ENCODE measurements around the gene RIMBP2.

Gene RIMBP2

DNA sequence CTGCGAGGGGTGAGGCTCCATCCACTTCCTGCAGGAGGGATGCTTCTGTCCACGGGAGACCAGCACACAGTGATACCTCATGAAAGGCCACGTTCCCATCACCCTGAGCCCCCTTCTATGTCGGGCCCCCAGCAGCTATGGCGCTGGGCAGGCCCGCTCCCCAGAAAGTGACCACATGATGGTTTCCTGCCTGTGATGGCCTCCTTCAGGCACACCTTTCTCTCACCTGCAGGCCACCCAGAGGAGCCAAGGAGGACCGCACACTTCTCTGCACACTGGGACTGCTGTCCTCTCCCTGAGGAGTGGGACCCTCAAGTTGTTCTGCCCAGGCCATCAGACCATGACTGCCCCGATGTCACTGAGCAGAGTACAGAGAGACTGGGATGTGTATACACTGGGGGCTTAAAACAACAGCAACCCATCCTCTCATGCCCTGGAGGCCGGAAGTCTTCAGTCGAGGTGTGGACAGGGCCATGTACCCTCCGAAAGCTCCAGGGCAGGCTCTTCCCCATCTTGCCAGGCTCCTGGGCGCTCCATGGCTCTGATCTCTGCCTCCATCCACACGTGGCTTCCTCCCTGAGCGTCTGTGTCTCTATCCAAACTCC lies 219.5 kb downstream of the RIMBP2 start:
- no peak for DNase-seq

DNA sequence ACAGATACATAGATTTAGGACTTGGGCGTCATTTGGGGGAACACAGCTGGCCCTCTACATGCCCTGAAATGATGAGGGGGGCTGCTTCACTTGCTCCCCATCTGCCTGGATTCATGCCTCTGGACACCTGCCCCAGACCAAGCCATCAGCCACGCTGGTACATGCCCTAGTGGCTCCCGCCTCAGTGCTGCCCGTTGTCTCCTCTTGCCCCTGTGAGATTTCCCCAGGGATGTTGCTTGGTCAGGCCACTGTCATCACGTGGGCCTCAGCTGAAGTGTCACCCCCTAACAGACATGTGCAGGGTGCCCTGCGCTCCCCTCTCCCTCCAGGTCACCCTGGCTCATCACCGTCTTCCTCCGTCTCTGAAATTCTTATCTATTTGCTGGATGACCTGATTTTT lies 220.9 kb downstream of the RIMBP2 start:
- DNase-seq: no peak

- DNase-seq: no peak
Measured at GRCh38 chr12:130494736-130495135, 221.4 kb downstream of the RIMBP2 start.

- no peak for DNase-seq
Measured at GRCh38 chr12:130493951-130494350, 222.1 kb downstream of the RIMBP2 start.

- no peak for DNase-seq
Measured at GRCh38 chr12:130491421-130492357, 224.4 kb downstream of the RIMBP2 start.

- no peak for DNase-seq
Measured at GRCh38 chr12:130490674-130491073, 225.4 kb downstream of the RIMBP2 start.

DNA sequence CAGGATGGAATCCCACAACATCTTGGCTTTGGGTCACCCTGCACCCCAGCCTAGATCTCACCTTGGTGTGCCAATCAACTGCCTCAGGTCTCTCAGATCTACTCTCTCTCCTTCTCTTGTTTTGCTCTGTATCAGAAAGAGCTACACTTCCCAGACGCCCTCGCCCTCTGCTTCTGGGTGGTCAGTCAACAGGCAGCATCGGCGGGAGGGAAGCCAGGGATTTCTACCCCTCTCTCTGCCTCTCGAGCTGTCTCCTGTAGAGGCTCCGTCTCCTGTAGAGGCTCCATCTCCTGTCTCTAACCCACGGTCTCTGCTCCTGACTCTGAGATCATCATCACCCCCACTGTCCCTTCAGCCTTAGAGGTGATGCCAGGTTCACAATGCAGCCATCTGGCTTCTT lies 226.8 kb downstream of the RIMBP2 start:
- no peak for DNase-seq

GRCh38 chr12:130488358-130488710 lies 227.8 kb downstream of the RIMBP2 start:
- no peak for DNase-seq

DNA sequence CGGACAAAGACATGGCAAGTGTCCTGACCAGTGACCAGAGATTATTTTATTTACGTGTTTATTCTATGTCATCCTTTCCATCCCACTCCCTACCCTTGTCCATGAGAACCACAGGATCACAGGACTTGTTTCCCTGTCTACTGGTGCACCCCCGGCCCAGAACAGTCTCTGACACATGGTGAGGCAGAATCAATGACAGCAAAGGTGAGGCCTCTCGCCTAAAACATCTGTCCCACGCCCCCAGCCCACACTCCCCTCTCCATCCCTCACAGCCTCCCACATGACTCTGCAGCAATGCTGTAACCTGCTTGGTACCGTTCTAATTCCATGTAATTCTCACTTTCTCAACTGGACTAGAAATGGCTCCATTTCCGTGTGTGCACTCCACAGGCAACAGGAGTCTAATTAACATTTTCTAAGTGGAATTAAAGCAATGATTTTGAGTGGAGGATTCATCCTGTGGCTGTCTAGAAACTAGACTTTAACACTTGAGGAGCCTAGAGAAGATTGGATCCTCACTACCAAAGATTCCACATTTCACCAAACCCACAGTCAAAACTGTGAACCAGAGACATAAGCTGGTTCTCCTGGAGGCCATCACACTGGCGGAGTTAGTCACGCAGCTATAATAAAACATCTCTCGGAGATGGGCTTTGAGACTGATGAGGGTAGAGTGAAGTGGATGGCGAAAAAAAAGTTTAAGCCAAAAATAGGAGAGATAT lies 228.3 kb downstream of the RIMBP2 start:
- DNase-seq: no peak

DNA sequence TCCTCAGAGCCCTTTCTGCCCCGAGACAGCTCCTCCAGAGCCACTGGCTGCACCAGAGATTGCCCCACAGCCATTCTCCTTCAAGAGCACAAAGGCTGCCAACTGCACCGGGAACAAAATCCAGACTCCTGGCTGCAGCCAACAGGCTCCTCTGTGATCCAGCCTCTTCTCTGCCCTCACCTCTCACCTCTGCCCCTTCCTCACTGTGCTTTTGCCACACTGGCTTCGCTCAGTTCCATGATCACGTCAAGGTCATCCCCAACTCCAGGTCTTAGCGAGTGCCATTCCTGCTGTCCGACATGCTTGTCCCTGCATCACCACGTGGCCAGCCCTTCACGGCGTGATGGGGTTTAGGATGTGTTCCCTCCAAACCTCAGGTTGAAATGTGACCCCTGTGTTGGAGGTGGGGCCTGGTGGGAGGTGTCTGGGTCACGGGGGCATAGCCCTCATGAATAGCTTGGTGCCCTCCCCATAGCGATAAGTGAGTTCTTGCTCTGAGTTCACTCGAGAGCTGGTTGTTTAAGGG lies 229.1 kb downstream of the RIMBP2 start:
- DNase-seq: no peak

DNA sequence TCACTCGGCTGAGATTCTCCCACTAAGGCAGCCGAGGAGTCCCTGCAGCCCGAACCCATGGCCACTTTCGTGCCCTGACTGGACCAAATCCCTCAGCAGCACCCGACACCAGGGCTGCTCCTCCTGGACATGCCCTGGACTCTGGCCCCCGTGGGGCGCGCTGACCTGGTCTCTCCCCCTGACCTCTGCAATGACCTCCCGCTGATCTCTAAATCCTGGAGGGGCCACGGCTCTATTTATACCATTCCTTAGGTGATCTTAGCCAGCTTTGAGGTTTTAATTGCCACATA lies 230.0 kb downstream of the RIMBP2 start:
- no peak for DNase-seq

DNA sequence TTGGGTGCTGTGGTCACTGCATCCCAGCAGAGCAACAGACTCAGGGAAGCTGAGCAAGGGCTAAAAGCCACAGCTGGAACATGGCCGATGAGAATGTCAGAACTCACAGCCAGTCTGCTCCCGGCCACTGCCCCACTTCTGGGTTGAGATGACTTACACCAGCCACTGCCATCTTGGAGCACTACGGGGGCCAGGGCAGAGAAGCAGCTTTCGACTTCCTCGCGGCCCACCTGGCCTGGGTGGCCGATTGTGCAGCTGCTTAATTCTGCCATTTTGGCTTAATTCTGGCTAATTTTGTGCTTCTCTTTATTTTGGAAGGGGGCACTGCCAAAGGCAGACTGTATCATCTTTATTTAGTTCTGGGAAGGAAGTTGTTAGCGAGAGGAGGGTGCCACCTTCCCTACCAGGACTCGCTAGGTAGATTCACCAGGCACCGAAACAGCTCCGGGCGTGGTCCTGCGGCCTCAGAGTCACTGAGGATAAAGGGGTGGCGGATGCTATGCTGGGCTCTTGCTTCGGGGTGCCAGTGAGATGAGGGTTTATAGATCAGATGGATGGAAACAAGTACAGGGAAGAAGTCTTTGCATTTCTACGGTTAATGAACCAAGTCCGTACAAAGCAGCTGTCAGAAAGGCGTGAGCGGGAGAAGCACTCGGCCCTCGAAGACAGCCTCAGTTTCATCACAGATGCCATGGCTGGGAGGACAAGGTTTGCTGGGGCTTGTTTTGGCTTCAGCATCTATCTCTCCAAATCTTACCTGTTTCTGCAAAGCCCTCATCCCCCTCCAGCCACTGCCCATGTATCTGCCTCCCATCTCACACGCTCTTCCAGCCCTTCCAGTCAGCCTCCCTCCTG lies 230.6 kb downstream of the RIMBP2 start:
- no peak for DNase-seq

DNA sequence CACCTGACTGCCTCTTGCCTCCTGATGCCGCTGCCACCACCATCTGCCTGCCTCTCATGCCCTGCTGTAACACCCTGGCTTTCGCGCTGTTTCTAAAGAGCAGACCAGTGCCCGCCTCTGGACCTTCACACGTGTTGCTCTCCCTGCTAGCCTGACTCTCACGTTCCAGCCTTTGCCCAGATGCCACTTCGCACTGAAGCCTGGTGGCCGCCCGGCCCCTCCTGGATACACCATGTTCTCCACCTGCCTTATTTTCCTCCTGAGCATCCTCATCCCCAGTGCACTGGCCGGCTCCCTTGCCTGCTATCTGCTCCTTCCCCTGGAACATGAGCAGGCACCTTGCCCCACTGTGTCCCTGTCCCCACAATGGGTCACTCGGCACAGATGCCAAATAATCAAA lies 231.9 kb downstream of the RIMBP2 start:
- no peak for DNase-seq

DNA sequence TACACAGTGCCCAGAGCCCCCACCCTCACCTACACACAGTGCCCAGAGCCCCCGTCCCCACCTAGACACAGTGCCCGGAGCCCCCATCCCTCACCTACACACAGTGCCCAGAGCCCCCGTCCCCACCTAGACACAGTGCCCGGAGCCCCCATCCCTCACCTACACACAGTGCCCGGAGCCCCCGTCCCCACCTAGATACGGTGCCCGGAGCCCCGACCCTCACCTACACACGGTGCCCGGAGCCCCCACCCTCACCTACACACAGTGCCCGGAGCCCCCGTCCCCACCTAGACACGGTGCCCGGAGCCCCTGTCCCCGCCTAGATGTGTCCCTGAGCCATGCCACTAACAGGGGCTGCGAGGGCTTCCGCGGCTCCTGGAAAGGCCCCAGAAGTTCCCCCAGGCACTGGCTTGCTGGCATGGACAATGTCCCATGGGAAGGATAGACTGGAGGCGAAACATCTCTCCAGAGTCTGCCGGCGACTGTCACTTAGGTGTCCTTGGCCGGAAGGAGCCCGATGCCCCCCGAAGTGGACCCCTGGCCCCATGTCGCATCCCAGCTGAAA lies 232.4 kb downstream of the RIMBP2 start:
- no peak for DNase-seq

DNA sequence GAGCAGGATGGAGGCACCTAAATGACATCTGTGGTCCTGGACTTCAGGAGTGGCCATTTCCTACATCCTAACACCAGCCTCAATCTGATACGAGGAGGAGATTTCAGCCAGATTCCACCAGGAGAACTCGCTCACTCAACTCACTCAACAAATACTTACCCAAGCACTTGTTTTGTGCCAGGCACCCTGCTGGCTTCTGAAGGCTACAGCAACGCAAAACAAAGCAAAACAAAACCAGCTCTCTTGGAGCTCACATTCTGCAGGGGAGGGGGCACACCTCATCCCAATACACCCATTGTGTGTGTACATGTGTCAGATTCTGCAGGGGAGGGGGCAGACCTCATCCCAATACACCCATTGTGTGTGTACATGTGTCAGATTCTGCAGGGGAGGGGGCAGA lies 233.7 kb downstream of the RIMBP2 start:
- no peak for DNase-seq

GRCh38 chr12:130481392-130481879 lies 234.7 kb downstream of the RIMBP2 start:
- DNase-seq: no peak

- DNase-seq: no peak
Measured at GRCh38 chr12:130480887-130481286, 235.2 kb downstream of the RIMBP2 start.

DNA sequence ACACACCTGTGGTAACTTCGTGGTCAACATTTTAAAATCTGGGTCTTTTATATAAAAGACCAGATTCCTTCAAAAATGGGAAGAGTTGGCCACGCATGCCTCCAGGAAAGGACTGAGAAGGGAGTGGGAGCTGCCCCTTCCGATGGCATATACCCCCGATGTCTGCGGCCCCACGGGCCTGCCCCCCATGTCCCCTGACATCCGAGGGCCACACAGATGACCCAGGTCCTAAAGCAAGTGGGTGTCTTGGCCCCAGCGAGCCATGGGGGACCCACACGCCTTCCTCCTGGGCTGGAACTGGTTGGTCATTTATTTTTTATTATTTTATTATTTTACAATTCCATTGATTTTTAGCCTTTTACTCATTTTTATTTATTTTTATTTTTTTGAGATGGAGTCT lies 235.9 kb downstream of the RIMBP2 start:
- DNase-seq: no peak

DNA sequence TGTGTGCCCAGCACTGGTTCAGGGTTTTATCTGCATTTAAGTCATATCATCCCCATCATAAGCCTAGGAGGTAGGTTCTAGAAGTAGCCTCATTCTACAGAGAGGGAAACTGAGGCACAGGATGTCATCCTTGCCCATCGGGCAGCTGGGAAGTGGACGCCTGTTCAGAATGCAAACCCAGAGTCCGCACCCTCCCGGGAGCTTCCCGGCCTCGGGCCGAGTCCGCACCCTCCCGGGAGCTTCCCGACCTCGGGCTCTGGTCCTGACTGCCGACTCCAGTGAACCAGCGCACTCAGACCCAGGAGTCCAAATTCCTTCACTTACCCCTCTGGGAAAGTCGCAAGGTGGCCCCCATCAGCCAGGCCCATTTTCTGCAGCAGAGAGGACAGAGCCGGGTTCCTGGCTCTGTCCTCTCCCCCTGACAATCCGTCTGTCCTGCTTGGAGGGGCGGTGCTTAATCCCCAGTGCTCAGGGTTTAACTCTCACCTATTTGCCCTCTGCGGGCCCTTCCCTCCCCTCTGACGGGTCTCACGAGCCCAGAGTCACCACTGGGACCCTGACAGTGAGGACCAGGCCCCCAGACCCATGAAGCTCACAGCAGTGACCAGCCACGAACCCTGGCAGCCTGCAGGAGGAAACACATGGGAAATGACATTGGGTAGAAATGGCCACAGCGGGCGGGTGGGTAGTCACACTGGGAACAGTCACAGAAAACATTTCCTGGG lies 236.5 kb downstream of the RIMBP2 start:
- no peak for DNase-seq

DNA sequence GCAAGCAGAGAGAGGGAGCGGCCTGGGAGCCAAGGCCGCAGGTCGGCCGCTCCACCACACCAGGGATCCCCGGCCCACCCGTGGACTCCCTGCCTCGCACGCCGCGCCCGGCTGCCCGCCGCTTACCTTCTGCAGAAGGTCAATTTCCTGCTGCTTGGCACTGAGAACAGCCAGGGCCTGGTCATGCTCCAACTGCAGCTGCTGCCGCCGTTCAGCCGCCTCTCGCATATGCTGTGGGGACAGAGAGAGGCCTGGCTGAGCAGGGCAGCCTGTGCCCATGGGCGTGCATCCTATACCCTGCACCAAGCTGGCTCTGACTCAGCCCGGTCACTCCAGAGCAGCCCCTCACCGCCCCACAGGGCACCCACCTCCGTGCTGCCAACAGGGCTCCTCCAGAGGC lies 237.3 kb downstream of the RIMBP2 start:
- DNase-seq: no peak

DNA sequence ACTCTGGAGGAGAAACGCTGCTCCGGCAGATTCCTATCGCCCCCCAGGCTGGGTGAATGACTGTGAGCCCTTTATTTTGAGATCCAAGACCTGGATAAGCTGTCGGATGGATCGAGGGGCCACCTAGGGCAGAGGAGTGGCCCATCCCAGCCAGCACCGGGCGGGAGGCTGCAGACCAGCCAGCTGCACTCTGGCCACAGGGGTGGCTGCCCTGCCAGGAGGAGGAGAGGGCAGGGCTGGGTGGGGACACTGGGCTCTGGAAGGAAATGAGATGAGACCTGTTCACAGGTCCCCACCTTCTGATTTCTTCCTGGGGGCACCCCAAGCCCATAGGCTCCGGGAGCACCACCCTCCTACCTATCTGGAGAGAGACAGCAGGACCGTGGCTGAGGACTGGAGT lies 238.4 kb downstream of the RIMBP2 start:
- DNase-seq: no peak

DNA sequence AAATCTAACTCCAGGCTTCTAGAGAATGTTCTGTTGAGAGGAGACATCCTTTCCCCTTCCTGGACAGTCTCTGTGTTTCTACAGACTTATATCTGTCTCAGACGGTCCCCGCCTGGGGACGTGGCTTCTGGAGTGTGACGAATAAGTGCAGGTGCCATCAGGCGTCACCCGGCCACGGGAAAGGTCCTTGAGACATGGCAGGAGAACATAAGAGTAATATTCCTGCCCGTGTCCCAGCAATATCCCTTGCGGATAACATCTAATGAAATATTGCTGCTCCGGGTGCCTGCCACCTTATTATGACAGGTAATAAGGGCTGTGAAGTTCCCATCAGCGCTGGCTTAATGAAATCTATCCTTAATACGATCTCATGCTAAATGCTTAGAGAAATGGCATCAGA lies 238.8 kb downstream of the RIMBP2 start:
- no peak for DNase-seq

Measured in activated naive CD4-positive, alpha-beta T cell treated with Interleukin-2 at 50 U/mL for 16 hours (primary cell).